NCI-H187 treated with DMSO at 0.1 percent for 48 hours (cell line): Measurements from ENCODE around the gene ST3GAL6.
"Not testable (repeated sequence)": the region's sequence is repeated elsewhere in the genome, so short reads cannot be mapped to it uniquely, and the experiment has no call there.

Experiments
- DNase-seq: peaks from one replicate; lab custom pipeline; 2025; lab: John Stamatoyannopoulos, UW

ST3GAL6 gene

GRCh38 chr3:98805571-98805970, 42.4 kb downstream of the ST3GAL6 start:
- no peak for DNase-seq

GRCh38 chr3:98806521-98806920, 43.4 kb downstream of the ST3GAL6 start:
- DNase-seq, result no peak

- no peak for DNase-seq
These were observed 43.9 kb downstream of the ST3GAL6 start for GRCh38 chr3:98807011-98807410.

- no peak for DNase-seq
These were observed 44.4 kb downstream of the ST3GAL6 start for GRCh38 chr3:98807561-98807960.

GRCh38 chr3:98808071-98808470, 44.9 kb downstream of the ST3GAL6 start:
- no peak for DNase-seq

- DNase-seq, result no peak
These were observed 46.4 kb downstream of the ST3GAL6 start for GRCh38 chr3:98809557-98809956.

- no peak for DNase-seq
These were observed 47.9 kb downstream of the ST3GAL6 start for GRCh38 chr3:98811048-98811447.

GRCh38 chr3:98812851-98813374, 49.8 kb downstream of the ST3GAL6 start:
- DNase-seq, result peak; percentile 44

- no peak for DNase-seq
These were observed 51.8 kb downstream of the ST3GAL6 start for GRCh38 chr3:98814817-98815420.

GRCh38 chr3:98817547-98818041, 54.5 kb downstream of the ST3GAL6 start:
- DNase-seq, result peak; percentile 24

- DNase-seq, result no peak
These were observed 57.9 kb downstream of the ST3GAL6 start for GRCh38 chr3:98821063-98821462.

- no peak for DNase-seq
These were observed 60.7 kb downstream of the ST3GAL6 start for GRCh38 chr3:98823791-98824190.

- DNase-seq, result no peak
These were observed 61.1 kb downstream of the ST3GAL6 start for GRCh38 chr3:98824256-98824655.

- DNase-seq, result no peak
These were observed 63.0 kb downstream of the ST3GAL6 start for GRCh38 chr3:98826126-98826525.

GRCh38 chr3:98827221-98827920, 64.2 kb downstream of the ST3GAL6 start:
- no peak for DNase-seq

GRCh38 chr3:98829246-98829832, 66.2 kb downstream of the ST3GAL6 start:
- no peak for DNase-seq

- DNase-seq, result not testable (repeated sequence)
These were observed 67.9 kb downstream of the ST3GAL6 start for GRCh38 chr3:98831060-98831459.

GRCh38 chr3:98839846-98840245, 76.7 kb downstream of the ST3GAL6 start:
- DNase-seq, result no peak

- DNase-seq, result no peak
These were observed 80.3 kb downstream of the ST3GAL6 start for GRCh38 chr3:98843266-98843959.
